MM.1S (cell line): ENCODE data around the gene TCF25.

ENCODE experiments used
- CTCF ChIP-seq: fragments of 300-600 bp; sonication (generic); IDR thresholded peaks from 2 replicates; pipeline ENCODE4 v1.5.1; 2016; ENCODE audit warnings: antibody characterized with exemption, low read length, mixed read lengths
- EZH2 ChIP-seq: fragments of 300-600 bp; sonication (generic); optimal IDR thresholded peaks from 2 replicates; pipeline ENCODE3; 2017; ENCODE audit warnings: low read depth, mild to moderate bottlenecking, antibody characterized with exemption, low read length, mixed read lengths

DNA sequence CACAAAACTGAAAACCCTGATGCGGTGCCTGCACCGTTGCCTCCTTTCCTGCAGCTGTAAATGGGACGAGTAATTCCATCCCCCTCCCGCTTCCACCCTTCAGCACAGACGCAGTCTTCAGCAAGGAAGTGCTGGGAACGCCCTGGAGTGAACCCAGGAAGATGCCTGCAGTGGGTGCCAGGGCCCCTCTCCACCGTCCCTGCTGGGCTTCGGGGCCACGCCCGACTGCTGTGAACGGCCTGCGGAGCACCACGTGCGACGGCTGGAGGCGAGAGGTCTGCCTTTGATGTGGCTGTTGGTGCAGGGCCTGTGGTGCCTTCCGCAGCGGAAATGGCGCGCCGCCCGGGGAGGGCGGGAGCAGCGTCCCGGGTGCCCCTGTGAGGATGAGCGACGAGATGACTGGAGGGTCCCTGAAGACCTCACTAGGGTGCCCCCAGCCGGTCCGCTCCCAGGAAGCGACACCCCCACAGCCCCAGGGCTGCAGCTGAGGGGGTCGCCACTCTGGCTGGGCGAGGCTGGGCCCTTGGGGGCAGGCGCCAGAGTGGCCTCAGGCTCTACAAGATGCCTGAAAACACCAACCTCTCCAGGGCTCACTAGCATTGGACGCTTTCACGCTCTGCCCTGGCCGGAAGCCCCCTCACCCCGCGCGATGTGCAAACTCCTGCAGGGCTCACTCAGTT, 44.5 kb downstream of the TCF25 start:
- TF ChIP-seq CTCF (no peak), EZH2 (no peak)
